Stimulated activated CD4-positive, alpha-beta T cell treated with anti-CD3 and anti-CD28 coated beads, TNF-alpha, amount 100 ng/mL, for 4 hours (primary cell): ENCODE results near the gene FBXO31.
A peak's percentile ranks its signal among the peaks of the same experiment; 100 is the strongest.

ENCODE experiments used
- DNase-seq, 3 experiments: peaks; one replicate each; pipeline ENCODE4 v3.0.0-alpha.2; 2020; ENCODE audit warnings: low read depth in 3 of 3

The FBXO31 gene

DNA sequence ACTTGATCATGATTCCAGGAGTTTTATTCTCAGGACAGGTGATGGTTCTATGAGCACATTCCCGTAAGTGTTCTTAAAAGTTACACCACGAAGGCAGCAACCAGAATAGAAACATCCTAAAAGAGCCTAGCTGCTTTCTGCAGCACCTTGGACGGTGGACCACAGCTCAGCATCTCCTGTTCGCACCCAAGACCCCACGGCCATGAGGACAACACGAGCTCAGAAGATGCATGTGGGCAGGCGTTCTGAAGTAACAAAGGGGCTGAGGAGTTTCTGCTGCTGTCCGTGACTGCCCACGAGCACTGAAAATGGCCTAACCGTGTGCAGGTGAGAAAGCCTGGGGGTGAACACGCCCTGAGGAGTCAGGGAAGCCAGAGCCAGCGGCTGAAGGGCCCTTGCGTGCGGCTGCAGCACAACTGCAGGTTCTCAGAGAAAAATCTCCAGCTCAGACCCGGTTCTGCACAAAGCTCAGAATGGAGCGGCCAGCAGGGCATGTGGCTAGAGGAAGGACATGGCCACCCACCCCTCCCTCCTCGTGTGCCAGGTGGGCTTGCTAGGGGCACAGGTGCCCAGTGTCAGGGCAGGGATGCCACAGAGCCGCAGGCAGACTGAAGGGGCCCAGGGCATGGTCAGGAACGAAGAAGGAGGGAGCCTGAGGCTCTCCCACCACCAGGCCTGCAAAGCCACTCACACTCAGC is 55.6 kb downstream of the FBXO31 start:
- no peak for DNase-seq

DNA sequence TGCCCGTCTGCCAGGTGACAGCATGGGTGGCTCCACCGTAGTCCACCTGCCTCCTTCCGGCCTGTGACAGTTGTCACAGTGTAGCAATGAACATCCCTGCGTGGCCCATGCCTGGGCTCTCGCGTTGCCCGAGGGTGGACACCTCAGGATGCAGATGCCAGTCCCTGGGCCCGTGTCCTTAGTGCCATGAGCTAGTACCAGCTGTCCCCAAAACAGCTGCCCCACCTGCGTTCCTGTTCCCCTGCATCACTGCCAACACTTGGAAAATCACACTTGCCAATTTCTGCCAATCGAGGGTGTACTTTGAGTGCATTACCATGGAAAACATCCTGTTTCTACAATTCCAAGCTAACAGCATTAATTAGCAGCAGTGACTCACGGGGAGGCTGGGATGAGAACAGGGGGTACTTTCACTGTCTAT is 57.4 kb downstream of the FBXO31 start:
- no peak for DNase-seq

DNA sequence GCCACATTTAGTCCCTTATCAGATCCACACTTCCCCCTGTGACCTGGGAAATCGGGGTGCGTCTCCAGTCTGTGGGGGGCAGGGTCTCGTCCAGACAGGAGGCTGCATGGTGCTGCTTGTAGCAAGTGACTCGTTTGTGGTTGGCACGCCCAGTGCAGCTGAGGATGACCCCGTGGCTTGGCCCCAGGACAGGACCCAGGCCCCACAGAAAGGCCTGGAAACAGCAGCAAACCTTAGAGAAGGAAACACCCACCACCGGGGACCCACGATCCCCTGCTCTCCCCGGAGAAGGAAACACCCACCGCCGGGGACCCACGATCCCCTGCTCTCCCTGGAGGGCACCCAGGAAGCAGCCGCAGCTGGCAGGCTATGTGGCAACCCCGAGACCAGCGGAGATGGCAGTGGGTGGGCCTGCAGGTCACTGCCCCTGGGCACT is 58.1 kb downstream of the FBXO31 start:
- DNase-seq, result no peak

DNA sequence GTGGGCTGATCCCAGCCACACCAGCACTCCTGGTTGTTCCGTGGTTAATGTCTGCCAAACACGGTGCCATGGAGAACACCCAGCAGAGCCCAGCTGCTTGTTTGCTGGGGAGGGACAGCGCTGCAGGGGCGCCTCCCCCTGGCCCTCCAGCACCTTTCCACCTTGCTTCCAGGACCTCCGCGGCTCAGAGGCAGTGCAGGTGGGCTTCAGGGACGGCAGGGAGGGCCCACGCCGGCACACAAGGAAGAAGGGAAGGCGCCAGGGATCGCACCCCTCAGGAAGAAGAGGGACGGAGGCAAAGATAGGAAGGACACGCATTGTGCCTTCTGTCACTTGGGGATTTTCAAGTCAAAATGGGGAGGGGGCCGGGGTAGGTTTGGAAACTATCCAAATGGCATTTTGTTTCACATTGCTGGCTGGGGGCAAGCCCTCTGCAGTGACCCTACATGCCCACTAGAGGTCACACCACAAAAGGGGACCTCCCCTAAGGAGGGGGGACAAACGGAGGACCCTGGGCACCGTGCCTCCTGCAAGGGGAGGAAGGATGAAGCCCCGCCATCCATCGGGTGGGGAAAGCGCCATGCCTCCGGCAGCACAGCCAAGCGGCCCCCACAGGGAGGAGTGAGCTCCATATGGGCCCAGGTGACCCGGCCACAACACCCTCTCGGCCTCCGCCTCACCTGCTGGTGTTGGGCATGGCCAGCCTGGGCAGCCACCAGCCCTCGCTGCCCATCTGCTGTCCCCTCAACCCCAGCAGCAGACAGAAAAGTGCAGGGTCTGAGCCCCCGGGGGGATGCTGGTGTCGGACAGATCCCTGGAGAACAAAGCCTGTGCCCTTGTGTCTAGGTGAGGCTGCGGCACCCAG is 58.9 kb downstream of the FBXO31 start:
- peak in 2 of 3 experiments; percentile 21 for DNase-seq

DNA sequence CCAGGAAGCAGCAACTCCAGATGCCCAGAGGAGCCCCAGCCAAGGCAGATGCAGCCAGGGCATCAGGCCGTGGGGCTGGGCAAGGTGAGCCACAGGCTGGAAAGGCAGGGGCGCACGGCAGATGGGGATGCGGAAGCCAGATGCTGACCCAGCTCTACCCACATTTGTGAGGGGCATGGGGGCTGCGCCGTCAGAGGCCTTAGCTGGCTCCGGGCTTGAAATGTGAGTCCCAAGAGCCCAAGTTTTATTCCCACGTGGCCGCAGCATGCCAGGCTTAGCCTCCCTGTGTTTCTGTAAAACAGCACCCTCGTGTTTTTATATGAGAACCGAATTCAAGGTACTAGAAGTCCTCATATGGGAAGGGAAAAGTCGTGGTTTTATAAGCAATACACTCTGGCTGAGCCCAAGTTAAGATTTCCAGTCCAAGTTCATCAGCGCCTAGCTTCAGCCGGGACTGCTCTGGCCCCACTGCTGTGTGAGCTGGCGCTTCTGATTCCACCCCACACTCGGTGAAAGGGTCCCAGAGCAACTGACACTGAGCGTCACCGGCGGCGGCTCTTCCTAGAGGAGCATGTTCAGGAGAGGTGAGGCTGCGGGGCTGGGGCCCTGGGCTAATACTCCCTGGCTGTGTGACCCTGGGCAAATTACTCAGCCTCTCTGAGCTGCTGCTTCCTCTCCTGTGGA is 59.7 kb downstream of the FBXO31 start:
- no peak for DNase-seq

DNA sequence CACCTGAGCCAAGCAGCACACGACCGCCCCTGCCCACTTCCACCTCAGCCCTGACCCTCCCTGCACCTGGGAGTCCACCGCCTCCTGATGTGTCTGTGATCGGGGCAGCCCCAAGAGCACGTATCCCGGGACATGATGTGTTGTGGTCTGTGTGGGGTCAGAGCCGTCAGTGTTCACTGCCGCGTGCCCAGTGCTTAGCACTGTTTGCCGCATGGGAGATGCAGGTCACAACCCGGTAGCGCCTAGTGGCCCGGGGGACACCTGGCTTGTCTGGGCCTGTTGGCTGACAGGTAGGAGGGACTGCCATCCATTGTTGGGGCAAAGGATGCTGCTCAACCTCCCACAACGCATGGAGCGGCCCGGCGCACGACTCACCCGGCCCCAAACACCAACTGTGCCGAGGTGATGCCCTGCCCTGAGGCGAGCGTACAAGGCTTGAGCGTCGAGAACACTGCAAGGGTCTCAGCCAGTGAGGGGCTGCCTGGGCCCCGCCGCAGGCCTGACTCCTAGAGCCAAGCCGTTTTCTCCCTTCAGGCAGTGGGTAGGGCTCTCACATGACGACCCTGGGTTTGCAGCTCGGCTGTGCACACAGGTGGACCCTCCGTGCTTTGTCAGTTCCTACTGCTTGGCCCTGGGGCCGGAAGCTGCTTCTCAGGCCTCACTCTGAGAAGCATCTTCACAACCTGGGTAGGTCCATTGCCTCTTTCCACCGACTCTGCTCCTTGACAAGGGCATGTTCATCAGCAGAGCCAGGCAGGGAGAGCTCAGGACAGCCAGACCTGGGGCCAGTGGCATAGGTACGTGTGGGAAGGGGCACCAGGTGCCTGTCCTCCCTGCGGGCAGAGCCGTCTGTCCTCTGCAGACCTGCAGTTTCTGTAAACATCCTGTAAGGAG is 60.5 kb downstream of the FBXO31 start:
- DNase-seq, result no peak

DNA sequence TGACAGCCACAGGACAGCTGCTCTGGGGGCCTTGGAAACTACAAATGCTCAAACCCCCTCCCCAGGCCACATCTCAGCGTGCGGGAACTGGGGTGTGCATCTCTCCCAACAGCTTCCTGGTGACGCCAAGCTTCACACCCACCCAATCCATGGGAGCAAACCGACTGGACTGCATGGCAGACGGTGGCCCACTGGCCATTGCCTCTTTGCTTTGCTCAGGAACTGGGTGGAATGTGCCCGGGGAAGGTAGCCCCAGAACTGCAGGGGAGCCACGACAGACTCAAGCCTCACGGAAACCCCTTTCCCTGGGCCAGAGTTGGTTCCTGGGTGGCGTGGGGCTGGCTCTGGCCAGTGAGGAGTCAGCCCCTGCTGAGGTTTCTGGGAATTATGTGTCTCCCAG is 61.2 kb downstream of the FBXO31 start:
- no peak for DNase-seq

DNA sequence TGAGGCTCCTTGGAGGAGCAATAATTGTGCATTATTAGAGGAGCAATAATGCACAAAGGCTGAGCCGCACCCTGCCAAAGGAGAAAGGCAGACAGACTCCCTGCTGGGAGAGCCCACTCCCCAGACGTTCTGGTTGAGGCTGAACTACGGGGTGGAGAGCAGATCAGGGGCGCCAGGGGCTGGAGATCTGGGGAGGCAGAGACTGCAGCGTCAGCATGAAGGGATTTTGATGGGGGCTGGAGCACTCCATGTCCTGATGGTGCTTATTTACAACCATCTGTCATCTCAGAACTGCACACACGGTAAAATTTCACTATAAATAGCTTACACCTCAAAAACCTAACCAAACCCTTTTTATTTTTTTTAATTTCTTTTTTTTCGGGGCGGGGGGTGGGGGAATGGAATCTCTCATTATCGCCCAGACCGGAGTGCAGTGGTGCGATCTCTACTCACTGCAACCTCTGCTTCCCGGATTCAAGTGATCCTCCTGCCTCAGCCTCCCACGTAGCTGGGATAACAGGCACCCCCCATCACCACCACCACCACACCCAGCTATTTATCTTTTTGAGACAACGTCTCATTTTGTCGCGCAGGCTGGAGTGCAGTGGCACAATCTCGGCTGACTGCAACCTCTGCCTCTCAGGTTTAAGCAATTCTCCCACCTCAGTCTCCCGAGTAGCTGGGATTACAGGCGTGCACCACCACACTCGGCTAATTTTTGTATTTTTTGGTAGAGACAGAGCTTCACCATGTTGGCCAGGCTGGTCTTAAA is 62.1 kb downstream of the FBXO31 start:
- no peak for DNase-seq

DNA sequence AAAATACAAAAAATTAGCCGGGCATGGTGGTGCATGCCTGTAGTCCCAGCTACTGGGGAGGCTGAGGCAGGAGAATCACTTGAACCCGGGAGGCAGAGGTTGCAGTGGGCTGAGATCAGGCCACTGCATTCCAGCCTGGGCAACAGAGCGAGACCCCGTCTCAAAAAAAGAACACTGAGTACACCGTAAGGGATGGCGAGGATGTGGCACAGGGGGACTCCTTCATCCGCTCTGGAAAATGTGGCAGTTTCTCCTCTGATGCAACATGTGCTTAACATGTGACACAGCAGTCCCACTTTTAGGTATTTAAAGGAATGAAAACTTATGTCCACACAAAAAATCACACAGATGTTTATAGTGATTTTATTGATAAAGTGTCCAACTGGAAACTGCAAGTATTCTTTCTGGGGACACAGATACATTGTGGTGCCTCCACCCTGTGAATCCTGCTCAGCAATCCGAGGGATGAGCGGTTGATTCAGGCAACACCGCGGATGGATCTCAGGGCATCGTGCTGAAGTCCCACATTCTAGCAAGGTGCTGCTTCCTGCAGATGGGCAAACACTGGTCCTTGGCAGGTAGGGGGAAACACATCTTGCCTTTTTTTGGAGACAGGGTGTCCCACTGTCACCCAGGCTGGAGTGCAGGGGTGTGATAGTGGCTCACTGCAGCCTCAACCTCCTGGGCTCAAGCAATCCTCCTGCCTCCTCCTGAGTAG is 62.9 kb downstream of the FBXO31 start:
- no peak for DNase-seq

DNA sequence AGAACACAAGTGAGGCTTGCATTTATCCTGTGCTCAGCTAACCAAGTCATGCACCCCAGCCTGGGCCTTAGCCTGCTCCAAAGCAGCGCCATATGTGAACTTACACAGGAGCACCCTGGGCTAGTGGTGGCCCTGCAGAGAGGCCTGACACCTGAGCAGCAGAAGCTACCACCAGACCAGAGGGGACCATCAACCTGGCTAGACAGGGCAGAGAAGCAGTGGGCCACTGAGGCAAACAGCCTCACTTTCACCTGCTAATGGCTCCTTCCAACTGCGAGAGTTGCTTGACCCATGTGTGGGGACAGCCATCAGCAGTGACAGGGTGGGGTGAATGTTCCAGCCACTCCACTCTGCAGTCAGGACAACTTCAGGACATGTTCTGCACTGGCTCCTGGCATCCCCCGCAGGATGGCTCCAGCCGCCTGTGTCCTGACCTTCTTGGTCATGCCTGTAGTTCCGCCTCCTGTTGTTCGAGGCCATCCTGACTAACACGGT is 63.5 kb downstream of the FBXO31 start:
- no peak for DNase-seq

DNA sequence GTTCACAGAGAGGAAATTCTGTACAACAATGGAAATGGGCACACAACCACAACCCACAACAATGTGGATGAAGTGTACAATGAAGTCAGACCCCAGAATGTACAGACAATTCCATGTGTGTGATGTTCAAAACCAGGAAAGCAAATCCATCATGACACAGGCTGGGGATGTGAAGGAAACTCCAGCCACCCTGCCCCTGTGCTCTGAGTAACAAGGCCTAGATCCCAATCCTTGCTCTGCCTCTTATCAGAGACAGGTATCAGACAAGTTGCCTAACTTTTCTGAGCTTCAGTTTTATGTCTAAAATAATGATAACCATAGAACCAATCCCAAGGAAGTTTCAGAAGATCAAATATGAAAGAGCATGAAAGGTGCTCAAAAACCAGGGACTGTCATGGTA is 64.6 kb downstream of the FBXO31 start:
- no peak for DNase-seq

DNA sequence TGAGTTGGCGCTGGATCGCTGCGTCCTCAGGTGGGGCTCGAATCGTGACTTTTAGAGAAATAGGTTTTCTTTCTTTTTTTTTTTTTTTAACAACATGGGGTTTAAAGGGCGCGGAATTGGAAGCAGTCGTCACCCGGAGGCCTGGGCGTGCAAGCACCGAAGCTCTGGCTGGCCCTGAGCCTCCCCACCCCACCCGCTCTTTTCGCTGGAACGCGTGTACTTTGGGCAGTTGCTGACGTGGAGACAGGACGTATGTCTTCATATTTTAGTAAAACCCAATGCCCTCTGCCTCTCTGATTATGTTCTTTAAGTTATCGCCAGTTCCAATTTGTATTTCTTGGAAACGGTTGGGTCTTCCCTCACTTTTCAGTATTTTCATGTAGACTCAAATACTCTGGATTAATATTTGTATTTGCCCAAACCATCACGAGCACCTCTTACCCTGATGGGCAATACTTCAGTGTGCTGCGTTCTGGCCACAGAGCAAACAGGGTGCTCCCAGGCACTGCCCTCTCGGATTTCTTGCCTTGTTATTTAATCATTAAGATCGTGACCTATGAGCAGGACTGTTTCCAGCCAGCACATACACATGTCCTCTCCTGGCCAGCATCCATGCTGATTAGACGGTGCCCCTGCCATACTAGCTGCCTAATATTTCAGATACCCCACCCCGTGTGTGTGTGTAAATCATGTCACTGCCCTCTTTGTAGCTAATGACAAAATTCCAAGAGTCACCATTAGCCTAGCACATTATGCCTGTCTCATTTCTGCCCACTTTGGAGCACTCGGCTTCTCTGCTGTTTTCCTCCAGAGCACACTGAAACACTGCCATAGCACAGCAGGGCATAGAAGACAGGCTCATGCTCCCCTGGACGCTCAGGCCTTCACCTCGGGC is 65.6 kb downstream of the FBXO31 start:
- DNase-seq, result peak in 2 of 3 experiments; percentile 11 to 13

DNA sequence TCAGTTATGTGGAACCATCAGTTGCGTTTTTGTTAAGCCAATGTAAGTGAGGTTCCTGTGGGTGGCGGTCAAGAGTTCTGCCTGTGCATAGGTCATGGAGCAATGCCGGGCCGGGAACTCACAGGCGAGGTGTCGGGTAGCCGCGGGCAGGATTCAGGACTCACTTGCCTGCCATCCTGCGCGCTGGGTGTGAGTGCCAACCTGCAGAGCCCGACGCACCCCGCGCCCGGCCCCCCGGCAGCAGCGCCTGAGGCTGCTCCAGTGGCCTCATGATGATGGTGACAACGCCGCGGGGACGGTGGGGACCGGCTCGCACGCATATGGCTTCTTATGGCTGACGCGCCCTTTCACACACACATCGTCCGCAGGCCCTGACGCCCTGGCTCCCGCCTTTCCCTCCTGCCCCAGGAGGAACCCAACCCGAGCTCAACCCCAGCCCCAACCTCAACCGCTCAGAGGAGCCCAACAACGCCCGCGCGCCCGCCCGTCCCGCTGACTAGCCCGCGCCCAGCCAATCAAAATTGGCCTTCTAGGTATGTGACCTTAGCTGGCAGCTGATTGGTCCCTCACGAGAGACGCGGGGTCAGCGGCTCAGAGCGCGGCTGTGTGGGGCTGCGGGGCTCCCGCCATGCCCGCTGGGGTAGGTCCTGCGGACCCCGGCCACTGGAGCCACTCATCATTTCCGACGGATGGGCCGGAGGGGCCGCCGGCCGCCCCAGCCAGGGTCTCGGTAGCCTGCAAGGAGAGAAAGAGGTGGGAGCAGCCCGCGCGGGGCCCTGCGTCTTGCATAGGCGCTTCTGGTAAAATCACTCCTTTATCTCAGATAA is 66.4 kb downstream of the FBXO31 start, which contains the start of gene C16orf95:
Gene C16orf95 (minus strand): TSS at position 470 of the 827 bp plus-strand sequence. CDS start 150 bp downstream, at position 320.
- peak; percentile 92 to 95 (median 95) for DNase-seq

DNA sequence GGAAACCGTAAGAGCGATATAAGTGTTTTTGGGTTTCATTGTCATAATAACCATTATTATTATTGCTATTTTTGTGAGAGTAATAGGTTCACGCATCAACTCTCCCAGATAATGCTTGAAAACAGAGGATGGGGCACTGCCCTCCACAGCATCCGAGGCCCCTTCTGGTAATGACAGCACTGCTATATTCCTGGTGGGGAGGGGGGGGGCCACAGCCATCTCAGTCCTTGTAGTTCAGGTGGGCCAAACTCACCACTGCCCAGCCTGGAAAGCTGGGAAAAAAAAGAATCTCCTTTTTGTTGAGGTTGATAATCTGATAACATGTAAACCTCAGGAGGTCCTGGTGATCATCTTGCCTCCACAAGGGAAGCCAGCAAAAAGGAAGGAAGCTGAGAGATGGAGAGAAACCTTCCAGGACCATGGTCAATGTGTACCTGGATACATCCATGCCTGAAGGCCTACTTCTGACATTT is 67.1 kb downstream of the FBXO31 start:
- no peak for DNase-seq

DNA sequence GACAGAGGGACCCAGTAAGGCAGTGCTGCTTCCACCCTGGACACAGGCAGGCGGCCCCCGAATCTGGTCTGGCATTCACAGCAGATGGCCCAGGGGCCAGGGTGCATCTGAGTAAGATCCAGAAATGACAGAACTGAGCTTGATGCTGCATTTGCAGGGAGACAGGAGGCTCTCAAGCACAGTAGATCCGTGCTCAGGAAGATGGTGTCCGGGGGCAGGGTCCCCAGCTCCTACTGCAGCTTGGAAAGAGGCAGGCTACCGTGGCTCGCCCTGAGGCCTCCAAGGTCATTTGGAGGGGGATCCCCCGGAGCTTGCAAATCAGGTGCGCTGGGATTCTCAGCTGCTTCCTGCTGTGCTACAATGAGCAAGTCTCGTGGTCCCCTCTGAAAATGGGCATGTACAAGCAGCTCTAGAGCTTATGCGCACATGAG is 68.6 kb downstream of the FBXO31 start:
- no peak for DNase-seq

DNA sequence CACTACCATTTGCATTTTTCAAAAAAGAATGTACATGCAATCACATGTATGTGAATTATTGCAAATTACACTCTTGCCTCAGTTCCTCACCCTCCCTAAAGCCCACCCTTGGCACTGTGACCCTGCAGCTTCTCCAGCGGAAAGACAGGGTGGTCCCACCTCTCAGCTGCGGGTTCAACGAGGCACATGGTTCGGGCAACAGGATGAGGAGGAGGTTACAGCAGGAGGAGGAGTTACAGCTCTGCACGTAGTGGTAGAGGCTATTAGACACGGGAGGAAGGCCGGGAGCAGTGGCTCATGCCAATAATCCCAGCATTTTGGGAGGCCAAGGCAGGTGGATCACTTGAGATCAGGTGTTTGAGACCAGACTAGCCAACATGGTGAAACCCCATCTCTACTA is 71.6 kb downstream of the FBXO31 start:
- DNase-seq, result no peak

DNA sequence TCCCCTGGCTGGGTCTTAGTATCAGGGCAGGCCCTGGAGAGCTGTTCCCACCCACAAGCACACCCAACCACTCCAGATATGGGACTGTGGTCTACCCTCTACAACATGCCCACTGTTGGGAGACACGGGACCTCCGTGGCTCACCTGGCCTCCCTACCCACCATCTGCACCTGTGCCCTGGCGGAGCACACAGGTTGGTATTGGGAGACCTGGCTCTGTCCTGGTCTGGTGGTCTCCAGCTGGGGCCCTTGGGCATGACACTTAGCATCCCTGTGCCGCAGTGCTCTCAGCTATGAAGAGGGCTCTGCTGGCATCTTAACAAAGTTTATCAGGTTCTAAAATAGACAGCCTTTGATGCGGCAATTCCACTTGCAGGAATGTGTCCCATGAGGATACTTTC is 72.2 kb downstream of the FBXO31 start:
- no peak for DNase-seq

DNA sequence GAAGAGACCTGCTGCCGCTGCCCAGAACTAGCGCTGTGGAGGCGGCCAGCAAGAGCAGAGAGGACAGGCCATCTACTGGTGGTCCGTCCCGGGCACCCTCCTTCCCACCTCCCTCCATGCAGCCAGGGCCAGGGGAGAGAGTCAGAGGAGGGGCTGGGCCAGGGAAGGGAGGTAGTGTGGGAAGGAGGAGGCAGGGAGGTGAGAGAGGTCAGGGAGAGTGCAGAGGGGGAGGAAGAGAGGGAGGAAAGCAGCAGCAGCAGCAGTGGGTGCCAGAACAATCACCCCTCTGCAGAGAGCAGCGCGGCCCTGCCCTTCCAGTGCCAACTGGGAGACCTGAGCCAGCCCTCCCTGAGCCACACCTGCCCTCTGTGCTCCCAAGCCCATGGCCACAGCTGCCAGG is 73.0 kb downstream of the FBXO31 start:
- DNase-seq, result no peak
